Endothelial cell of umbilical vein (primary cell): ENCODE results near the gene TMEM109. TPM values are rescaled to one million over a fixed set of nuclear protein-coding genes. Genes with fewer than 3 reads are reported as not detected.

Experiments
- BruUV-seq: library from RNA; stranded (reverse); fragments of 400-500 nt; replicated peaks from 2 replicates; lab custom pipeline; 2021; lab: Mats Ljungman, UMichigan
- CTCF ChIA-PET: fragments of 300-600, 350-600 bp; sonication (Branson Sonifier 250); formaldehyde crosslinking; loops from one replicate; lab custom pipeline; 2021; ENCODE audit warnings: antibody characterized with exemption, inconsistent platforms; lab: Charles Lee
- POLR2A ChIA-PET: fragments of 300-600, 350-600 bp; sonication (Branson Sonifier 250); formaldehyde crosslinking; loops from one replicate; lab custom pipeline; 2021; ENCODE audit warnings: antibody characterized with exemption, inconsistent platforms; lab: Charles Lee
- DNase-seq: peaks from one replicate; pipeline ENCODE4 v3.0.0-alpha.2; 2011; ENCODE audit warnings: low read depth, low spot score
- FAIRE-seq: peaks from 2 replicates; lab custom pipeline; 2011; peaks lifted over from hg19 to GRCh38; lab: Jason Lieb, UNC
- H2AFZ ChIP-seq: 2 replicates; pipeline ENCODE4 v1.6.0; 2012; ENCODE audit warnings: low read depth, low read length, control low read depth, inconsistent platforms
- H3K27ac ChIP-seq: 2 replicates; pipeline ENCODE4 v1.5.1; 2011; ENCODE audit warnings: low read depth, mild to moderate bottlenecking, control low read depth, low read length, moderate library complexity; ENCODE audit not compliant: insufficient read depth
- H3K27me3 ChIP-seq, 2 experiments: 2 replicates each; pipeline versions ENCODE4 v1.6.0 to v1.6.1; 2011; ENCODE audit warnings: low read length in 2 of 2, mixed read lengths in 1 of 2; ENCODE audit not compliant: control insufficient read depth in 2 of 2, insufficient read depth in 2 of 2
- H3K36me3 ChIP-seq, 2 experiments: 2 replicates in 1 of 2; 3 replicates in 1 of 2; pipeline ENCODE4 v1.5.1; 2011; ENCODE audit warnings: low read length in 2 of 2, mild to moderate bottlenecking in 1 of 2, moderate library complexity in 1 of 2; ENCODE audit not compliant: control insufficient read depth in 2 of 2, insufficient read depth in 2 of 2; ENCODE audit errors: extremely low read depth in 1 of 2
- H3K4me1 ChIP-seq: 3 replicates; pipeline ENCODE4 v1.5.1; 2011; ENCODE audit warnings: mild to moderate bottlenecking, low read length; ENCODE audit not compliant: control insufficient read depth, insufficient read depth; ENCODE audit errors: extremely low read depth
- H3K4me2 ChIP-seq: 2 replicates; pipeline ENCODE4 v1.6.1; 2011; ENCODE audit warnings: low read length, control low read depth, mixed read lengths; ENCODE audit not compliant: insufficient read depth
- H3K4me3 ChIP-seq, 3 experiments: fragments of 200-600 bp in 1 of 3; sonication (generic), shearing (Covaris generic) in 1 of 3; replicated peaks in 1 of 3; 2 replicates each; pipeline ENCODE4 v1.5.1; 2011 to 2016; ENCODE audit warnings: control low read depth in 3 of 3, low read length in 3 of 3, mild to moderate bottlenecking in 2 of 3, inconsistent platforms in 1 of 3, low read depth in 1 of 3, moderate library complexity in 1 of 3; ENCODE audit not compliant: insufficient read depth in 1 of 3
- H3K79me2 ChIP-seq: 2 replicates; pipeline ENCODE4 v1.6.0; 2012; ENCODE audit warnings: low read length, inconsistent platforms; ENCODE audit not compliant: control insufficient read depth, insufficient read depth
- H3K9ac ChIP-seq: replicated peaks from 2 replicates; pipeline ENCODE3; 2011; ENCODE audit warnings: low read length, control low read depth; ENCODE audit not compliant: insufficient read depth; ENCODE audit errors: extremely low read depth
- H3K9me1 ChIP-seq: replicated peaks from 3 replicates; pipeline ENCODE4 v1.6.0; 2011; ENCODE audit warnings: mild to moderate bottlenecking, low read length; ENCODE audit not compliant: control insufficient read depth, insufficient read depth; ENCODE audit errors: extremely low read depth
- H3K9me3 ChIP-seq: replicated peaks from 2 replicates; pipeline ENCODE4 v1.5.1; 2012; ENCODE audit warnings: low read length, inconsistent platforms; ENCODE audit not compliant: control insufficient read depth, insufficient read depth
- H4K20me1 ChIP-seq: replicated peaks from 2 replicates; pipeline ENCODE3; 2011; ENCODE audit warnings: mild to moderate bottlenecking, low read length; ENCODE audit not compliant: control insufficient read depth, insufficient read depth; ENCODE audit errors: extremely low read depth
- CTCF ChIP-seq, 2 donors: IDR thresholded peaks; 1 replicate in 1 of 2; 2 replicates in 1 of 2; pipeline ENCODE4 v1.5.1; 2011; ENCODE audit warnings: low read length in 2 of 2, mild to moderate bottlenecking in 2 of 2, moderate library complexity in 2 of 2, control low read depth in 1 of 2, inconsistent platforms in 1 of 2, low read depth in 1 of 2; ENCODE audit not compliant: insufficient read depth in 1 of 2; ENCODE audit errors: extremely low read depth in 1 of 2
- EZH2 ChIP-seq: IDR thresholded peaks from 2 replicates; pipeline ENCODE4 v1.6.1; 2012; ENCODE audit warnings: borderline replicate concordance, low read depth, mild to moderate bottlenecking, moderate library complexity, low read length, inconsistent platforms; ENCODE audit not compliant: severe bottlenecking
- FOS ChIP-seq: IDR thresholded peaks from 2 replicates; pipeline ENCODE4 v1.6.1; 2011; ENCODE audit warnings: mild to moderate bottlenecking, low read length, moderate library complexity, borderline replicate concordance; ENCODE audit not compliant: insufficient read depth
- GATA2 ChIP-seq: IDR thresholded peaks from 2 replicates; pipeline ENCODE4 v1.7.0; 2011; ENCODE audit warnings: low read depth, mild to moderate bottlenecking, moderate library complexity, mixed read lengths, low read length; ENCODE audit not compliant: insufficient read length, insufficient read depth
- JUN ChIP-seq: IDR thresholded peaks from 2 replicates; pipeline ENCODE4 v1.6.1; 2011; ENCODE audit warnings: borderline replicate concordance, low read depth; ENCODE audit not compliant: insufficient read length, insufficient read depth
- MAX ChIP-seq: IDR thresholded peaks from 2 replicates; pipeline ENCODE4 v1.6.1; 2011; ENCODE audit not compliant: insufficient read depth, insufficient read length
- MYC ChIP-seq: IDR thresholded peaks from one replicate; pipeline ENCODE4 v1.6.1; 2011; ENCODE audit warnings: mild to moderate bottlenecking, low read depth, low read length
- POLR2A ChIP-seq: IDR thresholded peaks from 2 replicates; pipeline ENCODE4 v1.6.1; 2012; ENCODE audit warnings: low read depth, mild to moderate bottlenecking, control low read depth, low read length
- POLR2AphosphoS5 ChIP-seq: IDR thresholded peaks from 2 replicates; pipeline ENCODE4 v1.6.1; 2012; ENCODE audit warnings: low read depth, mild to moderate bottlenecking, control low read depth, low read length, moderate library complexity; ENCODE audit not compliant: insufficient read depth
- dilution Hi-C: fragments of 300-500 bp; cut with MboI; formaldehyde crosslinking; loops from one replicate; pipeline ENCODE4 v1.15.0; 2019; ENCODE audit warnings: low sequenced_read_pairs; ENCODE audit not compliant: extremely low pct_ligation_motif_present
- intact Hi-C: fragments of 100-400 bp; cut with micrococcal nuclease; formaldehyde crosslinking; loops from one replicate; pipeline ENCODE4 v1.10.0; 2022
- polyA plus RNA-seq, 4 experiments: library from polyadenylated mRNA; depleted of rRNA in 3 of 4; stranded (reverse) in 3 of 4; unstranded in 1 of 4; fragments of >200 nt; gene quantifications; 2 replicates each; pipeline versions ENCODE4 v1.2.1 to v1.2.3, GENCODE V29; 2011 to 2012; ENCODE audit warnings: missing spikeins in 1 of 4
- total RNA-seq: library from RNA; stranded (reverse); gene quantifications from 2 replicates; pipeline ENCODE4 v1.2.3, GENCODE V29; 2021

Gene TMEM109
- total and polyA plus RNA-seq, 2 donors (not counting 3 experiments of a cell fraction or from before 2014, with no cell fraction given) = 143 to 192 TPM

- H3K36me3 ChIP-seq = peaks cover 29 to 31% of the 10 kb centered on the region in 2 experiments
- H3K27me3 ChIP-seq = no peaks in the 10 kb centered on the region
- H2AFZ ChIP-seq = no peak overlapping the region
- H3K4me1 ChIP-seq = peaks cover 14% of the 10 kb centered on the region
- H3K9me1 ChIP-seq = no peaks in the 10 kb centered on the region
- H3K9ac ChIP-seq = no peak overlapping the region
- TF ChIP-seq MYC (no peak), CTCF (IDR thresholded peaks at IDR 0.05; ENCODE audit: extremely low read depth in 1 of 2, insufficient read depth in 1 of 2, low read depth in 1 of 2, low read length in 2 of 2) (no peak), EZH2 (no peak), POLR2AphosphoS5 (no peak), JUN (no peak), FOS (no peak), GATA2 (no peak), POLR2A (no peak), MAX (no peak)
- intact Hi-C loops (no loop called here), dilution Hi-C loops (no loop called here)
- ChIA-PET CTCF (interaction anchor here (0.6 to 13.1 kb wide), 4 partner anchors 8 to 120 kb away, joined by 3 to 300 read pairs (median 4); no protein-coding TSS in a partner anchor), POLR2A (no interaction called here)
- H3K79me2 ChIP-seq = no peaks in the 10 kb centered on the region
- DNase-seq = no peak
- no TSS peak for BruUV-seq
- H4K20me1 ChIP-seq = no peaks in the 10 kb centered on the region
- H3K4me2 ChIP-seq = no peak overlapping the region
- no peak overlapping the region for H3K4me3 ChIP-seq
- H3K9me3 ChIP-seq = no peaks in the 10 kb centered on the region
- H3K27ac ChIP-seq = no peak overlapping the region
- FAIRE-seq = no peak
Observed at GRCh38 chr11:60895687-60896086, 18.3 kb upstream of the TMEM109 start.
